GM21447 (cell line): ENCODE measurements around the gene TMEFF2.
A peak's percentile ranks its signal among the peaks of the same experiment; 100 is the strongest.

Experiments
- ATAC-seq: cut with Tn5 transposase; IDR thresholded peaks from one replicate; pipeline ENCODE4 v1.9.1; 2021; ENCODE audit not compliant: unreplicated experiment

The TMEFF2 gene

DNA sequence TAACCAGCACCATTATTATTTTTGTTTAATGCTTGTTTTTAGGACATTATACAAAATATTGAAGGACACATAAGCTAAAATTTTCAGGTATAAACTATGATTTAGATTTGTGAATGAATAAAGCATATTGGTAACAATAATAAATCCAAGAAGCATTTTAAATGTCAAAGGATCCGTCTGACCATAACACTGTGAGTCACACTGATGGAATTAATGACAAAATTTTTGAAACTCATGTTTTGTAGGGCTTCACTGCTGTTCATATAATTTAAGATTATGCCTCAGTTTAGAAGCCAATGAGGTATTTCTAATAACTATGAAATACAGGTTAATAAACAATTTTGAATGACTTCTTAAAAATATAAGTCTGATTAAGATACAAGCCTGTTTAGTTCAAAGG lies 124.6 kb downstream of the TMEFF2 start:
- no peak for ATAC-seq

DNA sequence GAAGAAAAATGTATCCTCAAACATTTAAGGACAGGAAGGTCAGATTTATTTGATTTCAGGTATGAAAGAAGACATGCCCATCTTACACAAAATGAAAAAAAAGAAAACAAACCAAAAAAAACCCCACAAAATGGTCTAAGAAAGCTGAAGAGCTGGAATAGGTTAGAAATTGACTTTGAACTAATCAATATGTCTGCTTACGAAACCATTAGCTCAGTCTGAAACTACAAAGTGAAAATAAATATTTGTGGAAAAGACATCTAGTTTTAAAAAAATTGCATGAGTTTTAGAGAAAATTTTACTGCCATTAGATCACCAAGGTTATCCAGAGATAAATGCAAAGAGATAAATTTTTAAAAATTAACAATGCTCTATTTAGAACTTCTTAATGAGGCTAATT lies 125.3 kb downstream of the TMEFF2 start:
- no peak for ATAC-seq

DNA sequence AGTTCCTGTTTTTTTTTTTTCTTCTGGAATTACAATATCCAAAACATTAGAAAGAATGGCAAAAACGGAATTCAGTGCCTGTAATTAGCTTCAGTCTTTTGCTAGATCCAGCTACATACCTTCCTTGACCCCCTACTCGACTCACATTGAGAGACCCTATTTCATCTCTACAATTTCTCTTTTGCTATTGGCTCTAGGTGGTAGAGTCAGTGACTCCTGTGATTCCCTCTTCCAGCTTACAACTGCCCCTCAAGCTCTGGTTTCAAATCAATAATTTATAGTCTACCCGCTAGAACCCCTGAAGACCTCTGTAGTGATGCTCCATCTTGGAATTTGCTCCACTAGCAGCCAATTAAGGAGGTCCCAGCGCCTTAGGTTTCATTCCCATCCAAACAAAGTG lies 125.8 kb downstream of the TMEFF2 start:
- no peak for ATAC-seq

DNA sequence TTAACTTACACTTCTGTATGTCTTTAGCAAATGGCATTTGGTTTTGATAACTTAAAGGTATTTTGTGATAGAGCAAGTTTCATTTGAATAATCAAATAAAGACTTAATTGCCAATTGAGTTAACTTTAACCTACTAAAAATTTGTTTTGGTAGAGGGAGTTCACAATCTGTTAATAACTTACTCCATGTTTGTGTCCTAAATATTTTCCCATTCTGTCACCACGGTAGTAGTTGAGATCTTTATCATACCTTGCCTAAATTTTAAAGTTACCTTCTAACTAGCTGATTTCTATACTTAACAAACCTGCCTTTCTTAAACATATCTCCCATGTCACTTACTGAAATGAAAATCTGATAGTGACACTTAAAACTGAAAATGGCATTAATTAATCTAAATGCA lies 127.1 kb downstream of the TMEFF2 start:
- ATAC-seq = no peak

DNA sequence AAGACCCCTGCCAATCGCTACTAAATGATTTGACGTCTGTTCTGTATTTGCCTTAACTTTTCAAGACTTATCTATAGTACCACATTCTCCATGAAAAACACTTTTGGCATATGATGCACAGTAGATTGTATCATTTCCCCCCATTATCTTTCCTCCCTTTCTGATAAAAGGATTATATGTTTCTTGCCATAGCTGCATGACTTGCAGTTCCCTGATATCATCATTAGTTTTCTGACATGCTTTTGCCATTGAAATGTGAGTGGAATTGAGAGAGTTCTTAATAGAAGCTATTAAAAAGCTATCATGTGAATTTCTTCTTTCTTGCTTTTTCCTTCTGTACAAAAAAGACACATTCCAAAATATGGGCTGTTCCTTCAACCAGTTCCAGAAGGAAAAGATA lies 130.3 kb downstream of the TMEFF2 start:
- no peak for ATAC-seq

DNA sequence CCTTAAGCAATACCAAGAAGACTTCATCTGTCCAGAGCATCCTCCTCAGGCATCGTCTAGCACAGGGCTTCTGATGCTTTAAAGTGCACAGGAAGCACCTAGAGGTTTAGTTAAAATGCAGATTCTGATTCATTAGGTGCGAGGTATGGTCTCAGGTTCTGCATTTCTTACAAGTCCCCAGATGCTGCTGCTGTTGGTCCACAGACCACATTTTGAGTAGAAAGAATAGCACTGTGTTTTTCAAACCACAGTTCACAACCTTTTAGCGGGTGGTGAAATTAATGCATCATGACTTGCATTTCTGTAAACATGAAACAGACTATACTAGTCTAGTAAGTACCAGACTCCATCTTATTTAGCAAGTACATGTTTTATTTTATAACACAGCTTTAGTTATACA lies 134.6 kb downstream of the TMEFF2 start:
- no peak for ATAC-seq

DNA sequence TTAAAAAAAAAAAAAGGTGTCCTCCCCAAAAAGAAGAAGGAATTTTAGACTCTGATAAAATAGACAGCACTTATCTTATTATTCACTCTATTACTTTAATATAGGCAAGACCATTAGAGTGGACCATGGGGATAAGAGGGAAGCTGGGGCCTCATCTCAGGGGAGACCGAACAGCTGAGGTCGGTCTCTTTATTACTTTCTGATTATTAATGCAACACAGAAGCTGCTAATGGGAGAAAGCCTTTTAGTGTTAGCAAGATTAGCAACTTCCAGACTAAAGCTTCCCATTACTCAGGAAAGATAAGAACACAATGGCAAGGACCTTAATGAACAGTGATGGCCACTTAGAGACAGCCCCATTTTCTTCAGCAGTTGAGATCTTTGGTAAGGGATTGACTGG lies 135.5 kb downstream of the TMEFF2 start:
- no peak for ATAC-seq

DNA sequence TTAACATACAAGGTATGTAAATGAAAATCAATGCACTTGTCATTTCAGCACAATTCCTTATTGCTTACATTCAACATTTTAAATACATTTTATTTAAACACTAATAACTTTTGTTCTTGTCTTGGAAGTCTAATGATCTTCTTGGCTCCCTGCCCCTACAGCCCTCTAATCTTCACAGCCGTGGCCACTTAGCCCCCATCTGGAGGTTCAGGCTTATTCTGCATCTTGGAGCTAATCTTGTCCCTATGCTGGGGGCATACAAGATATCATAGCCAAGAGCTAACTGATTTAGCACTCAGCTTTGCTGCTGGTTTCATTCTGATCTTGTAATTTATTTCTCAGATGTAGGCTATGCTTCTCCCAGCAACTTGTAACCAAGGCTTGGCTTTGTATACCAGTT lies 140.8 kb downstream of the TMEFF2 start:
- ATAC-seq = no peak

DNA sequence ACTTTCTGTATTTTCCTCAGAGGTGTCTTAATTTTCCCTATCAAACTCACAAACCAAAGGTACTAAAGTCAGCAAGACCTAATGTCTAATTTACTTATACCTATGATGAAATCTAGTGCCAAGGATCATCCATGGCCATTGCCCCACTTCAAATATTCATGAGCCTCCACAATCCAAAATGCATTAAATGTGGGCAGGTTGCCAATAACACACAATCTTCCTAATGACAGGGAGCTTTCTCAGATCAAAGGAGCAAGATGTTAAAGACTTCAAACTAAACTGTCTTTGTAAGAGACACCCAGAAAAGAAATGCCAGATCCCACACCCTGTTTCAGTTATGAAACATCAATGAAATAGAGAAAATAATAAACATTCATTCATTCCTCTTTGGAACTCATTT lies 143.2 kb downstream of the TMEFF2 start:
- no peak for ATAC-seq

DNA sequence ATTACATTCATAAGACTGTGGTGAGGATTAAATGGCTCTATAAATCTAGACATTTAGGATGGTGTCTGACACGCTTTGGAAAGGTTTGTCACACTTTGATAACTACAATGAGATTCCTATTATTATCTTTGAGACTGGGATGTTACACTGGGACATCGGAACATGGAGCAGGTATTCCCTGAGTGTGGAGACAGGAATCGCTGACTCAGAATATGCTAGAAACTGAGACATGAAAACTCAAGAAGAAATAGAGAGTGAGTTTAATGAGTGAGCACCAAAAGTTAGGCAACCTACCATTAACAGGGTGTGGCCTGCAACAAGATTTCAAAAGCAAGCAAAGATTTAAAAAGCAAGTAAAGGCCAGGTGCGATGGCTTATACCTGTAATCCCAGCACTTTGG lies 145.4 kb downstream of the TMEFF2 start:
- no peak for ATAC-seq

DNA sequence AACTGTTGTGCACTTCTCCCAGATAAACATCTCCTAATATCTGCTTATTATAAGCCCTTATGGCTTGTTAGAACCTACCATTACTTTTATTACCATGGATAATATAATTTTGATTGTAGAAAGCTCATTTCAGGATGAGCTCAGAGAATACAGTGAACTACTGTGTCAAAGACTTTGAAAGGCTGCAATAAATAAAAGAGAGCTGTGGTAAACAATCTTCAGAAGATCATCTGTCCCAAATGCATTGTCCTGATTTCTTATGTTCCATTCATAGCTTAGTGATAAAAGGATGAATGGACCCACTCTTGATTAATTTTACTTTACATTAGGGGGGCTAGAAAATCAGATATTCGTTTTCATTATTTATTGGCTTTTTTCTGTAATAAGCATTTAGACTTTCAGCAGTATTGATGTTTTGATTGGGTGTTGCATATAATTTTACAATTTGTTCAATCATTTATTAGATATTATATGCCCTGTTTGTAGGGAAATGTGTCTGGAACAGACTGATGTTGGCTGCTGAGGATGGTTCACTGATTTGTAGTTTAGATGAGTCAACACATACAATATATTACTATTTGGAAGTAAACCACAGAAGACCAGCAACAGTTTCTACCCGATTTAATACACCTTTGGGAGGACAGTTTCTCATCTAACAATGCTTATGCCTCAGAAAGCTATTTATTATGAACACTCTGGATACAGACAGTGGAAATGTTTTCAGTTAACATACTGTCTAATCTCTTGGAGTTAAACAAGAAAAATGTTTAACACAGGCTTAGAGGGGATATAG lies 147.2 kb downstream of the TMEFF2 start:
- no peak for ATAC-seq

DNA sequence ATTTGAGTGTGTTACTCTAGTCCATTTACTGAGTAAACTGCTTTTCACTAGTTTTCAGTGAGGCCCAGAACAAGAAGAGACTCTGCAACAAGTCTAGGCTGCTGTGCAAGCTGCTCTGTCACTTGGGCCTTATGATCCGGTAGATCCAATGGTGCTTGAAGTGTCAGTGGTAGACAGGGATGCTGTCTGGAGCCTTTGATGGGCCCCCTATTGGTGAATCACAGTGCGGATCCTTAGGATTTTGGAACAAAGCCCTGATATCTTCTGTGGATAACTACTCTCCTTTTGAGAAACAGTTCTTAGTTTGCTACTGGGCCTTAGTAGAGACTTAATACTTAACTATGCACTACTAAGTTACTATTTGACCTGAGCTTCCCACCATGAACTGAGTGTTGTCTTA lies 150.2 kb downstream of the TMEFF2 start:
- ATAC-seq = no peak

DNA sequence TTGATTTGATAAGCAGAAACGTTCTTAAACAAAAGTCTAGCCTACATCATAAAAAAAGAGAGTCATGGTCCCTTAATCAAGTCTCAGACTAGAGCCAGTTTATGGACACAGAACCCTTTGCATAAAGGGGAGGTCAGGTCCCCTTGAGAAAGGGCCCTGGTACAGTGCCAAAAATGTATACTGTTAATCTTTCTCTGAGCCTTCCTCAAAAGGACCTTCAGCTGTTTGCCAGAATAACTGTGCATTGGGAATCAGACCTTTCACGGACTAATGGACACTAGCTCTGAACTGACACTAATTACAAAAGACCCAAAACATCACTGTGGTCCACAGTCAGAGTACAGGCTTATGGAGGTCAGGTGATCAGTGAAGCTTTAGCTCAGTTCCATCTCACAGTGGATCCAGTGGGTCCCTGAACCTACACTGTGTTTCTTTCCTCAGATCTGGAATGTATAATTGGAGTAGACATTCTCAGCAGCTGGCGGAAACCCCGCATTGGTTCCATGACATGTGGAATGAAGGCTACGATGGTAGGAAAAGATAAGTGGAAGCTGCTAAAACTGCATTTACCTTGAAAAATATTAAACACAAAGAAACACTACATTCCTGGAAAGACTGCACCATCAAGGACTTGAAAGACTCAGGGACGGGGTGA lies 151.4 kb downstream of the TMEFF2 start:
- ATAC-seq = no peak

DNA sequence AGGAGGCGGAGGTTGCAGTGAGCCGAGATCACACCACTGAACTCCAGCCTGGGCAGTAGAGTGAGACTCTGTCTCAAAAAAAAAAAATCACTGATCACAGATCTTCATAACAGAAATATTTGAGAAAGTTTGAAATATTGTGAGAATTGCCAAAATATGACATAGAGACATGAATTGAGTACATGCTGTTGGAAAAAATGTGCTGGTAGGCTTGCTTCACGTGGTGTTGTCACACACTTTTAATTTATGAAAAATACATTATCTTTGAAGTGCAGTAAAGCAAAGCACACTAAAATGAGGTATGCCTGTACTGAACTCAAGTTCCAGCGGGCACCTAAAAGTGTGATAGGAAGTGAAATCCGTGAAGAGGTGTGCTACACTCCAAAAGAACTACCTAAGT lies 152.6 kb downstream of the TMEFF2 start:
- no peak for ATAC-seq

DNA sequence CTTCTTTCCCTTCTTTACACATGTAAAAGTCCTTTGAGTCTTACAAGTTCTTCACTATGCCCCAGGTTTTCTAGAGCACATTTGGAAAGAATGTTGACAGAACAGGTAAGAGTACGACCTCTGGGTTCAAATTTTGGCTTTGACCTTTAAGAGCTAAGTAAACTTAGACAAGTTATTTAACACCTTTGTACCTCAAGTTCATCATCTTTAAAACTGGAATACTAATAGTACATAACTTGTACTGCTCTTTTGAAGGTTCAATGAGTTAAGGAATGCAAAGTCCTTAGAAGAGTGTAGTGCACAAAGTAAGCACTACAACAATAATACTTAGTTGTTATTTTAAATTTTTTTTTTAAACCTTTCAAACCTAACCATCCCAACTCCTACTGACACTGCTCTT lies 156.6 kb downstream of the TMEFF2 start:
- no peak for ATAC-seq

DNA sequence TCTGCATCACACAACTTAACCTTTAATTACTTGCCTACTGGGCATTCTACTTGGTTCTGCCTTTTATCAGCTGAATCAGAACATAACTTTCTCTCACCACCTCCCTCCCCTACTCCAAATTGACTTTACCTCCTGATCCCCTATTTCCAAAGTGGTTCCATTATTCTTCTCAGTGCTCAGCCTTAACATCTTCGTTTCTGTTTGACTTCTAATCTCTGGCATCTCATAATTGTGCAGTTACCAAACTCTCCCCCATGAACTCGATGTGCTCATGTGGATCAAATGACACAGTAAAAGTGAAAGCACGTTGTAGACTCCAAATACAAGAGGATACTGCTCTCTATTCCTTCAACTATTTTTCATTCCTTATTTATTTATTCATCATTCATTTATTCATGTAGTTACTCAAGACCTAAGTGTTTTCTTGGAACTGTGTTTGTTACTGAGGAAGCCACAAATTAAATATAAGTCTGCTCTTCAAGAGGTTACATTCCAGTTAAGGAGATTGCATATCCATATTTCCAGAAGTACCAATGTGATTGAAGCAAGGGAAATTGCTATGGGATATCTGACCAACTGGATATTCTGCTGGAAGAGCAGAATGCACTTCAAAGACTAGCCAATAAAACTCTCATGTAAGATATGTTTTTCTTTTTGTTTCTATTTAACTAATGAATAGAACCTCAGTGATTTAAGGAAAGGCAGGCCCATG lies 158.8 kb downstream of the TMEFF2 start:
- no peak for ATAC-seq

DNA sequence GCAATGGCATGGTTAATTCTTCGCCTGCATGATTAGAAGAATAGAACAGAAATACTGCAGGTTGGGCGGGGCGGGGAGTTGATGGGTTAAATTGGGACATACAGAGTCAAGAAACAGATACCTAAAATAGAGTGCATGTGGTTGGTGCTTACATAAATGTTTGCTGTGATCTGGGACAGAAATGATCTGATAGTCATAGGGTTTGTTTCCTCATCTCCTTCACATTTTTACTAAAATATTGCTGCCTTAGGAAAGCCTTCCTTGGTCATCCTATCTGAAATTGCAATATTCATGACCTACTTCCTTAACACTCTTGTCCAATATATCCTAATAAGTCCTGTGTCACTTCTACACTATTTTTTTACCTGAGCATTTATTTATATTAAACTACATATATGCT lies 163.9 kb downstream of the TMEFF2 start:
- no peak for ATAC-seq

DNA sequence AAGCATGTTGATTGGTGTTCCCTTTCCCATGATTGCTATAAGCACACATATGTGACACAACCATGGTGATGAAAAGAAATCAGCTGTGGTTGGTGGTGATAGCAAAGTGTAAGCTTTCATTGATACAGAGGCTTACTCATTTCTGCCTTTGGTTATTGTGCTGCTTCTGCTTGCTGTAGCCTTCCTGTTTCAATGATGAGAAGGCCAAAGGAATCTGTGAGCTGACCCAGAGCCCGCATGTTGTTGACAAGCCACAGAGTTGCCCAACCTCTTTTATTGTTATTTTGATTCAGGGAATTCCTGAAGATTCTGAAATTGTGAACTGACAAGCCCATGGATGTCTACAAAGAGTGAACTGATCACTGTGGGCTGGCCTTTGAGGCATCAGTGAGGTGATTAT lies 164.4 kb downstream of the TMEFF2 start:
- ATAC-seq = no peak

DNA sequence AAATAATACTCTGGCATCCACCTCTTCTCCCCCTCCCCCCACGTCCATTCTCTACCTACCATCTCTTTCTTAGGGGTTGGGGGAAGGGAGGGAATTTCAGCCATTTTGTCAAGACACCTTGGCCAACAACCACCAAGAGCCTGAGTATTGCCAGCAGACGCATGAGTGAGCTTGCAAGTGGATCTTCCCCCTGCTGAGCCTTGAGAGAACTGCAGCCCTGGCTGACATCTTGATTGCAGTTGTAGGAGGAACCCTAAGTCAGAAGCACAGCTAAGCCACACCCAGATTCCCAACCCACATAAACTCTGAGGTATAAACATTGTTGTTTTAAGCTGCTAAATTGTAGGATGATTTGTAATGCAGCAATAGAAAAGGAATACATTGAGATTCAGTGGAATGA lies 165.6 kb downstream of the TMEFF2 start:
- ATAC-seq = peak; percentile 78

DNA sequence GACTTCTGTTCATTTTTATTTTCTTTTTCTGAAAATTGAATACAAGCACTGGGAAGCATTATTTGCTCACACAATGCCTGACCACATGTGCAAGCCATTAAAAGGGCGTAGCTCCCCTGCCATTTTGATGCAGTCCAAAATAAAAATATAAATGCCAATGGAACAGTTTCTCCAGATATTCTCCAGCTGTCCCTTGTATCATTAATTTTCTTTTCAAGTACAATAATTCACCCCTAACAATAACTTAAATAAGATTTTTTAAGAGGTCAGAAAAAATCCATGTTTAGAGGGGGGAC lies 168.0 kb downstream of the TMEFF2 start:
- no peak for ATAC-seq

DNA sequence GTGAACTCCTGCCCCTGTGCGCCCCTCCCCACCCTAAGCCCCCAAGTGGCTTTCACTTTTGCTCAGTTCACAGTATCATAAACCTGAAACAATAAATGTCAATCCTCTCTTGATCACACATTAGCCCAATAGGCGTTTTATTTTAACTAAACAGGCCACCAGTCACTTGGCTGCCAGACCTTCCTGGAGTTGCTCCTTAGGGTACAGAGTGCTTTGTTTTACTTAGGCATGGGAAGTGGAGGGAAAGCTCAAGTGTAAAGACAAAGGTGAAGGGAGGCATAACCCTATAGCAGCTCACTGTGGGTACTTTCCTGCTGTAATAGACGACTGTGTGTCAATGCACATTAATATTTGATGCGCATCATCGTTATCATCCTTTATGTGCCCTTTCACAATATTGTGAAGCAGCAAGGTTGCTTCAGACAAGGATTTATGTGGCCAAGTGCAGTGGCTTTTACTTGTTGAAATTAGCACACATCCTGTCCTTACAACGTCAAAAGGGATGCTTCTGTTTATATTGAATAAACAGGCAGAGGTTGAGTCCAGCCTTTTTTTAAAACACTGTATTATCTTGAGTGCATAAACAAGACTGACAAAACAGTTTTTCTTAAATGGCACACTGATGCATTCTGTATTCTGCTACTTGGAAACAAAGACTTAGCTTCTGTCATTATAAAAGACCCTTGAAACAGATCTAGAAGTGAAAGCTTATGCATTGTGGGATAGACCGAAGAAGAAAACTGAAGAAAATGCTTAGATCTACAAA lies 168.5 kb downstream of the TMEFF2 start:
- no peak for ATAC-seq

DNA sequence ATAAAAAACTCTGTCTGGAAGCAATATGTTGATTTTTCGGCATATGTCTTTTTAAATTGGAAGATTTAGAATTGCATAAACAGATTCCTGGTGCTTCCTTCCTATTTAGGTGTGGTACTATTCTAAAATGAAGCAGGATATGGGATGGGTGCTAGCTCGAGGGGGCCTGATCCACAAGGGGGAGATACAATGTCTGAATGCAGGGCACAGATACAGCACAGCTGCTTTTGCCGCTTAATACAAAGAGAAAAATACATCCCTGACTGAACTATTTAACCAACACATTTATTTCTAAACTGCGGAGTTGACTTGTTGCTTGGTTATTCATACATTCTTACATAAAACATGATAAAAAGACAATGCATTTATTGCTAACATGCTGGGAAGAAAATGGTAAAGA lies 169.1 kb downstream of the TMEFF2 start:
- no peak for ATAC-seq
